Loucy (cell line): Measurements from ENCODE around the gene WWOX.

ENCODE experiments used
- EZH2phosphoT487 ChIP-seq: fragments of 200-600 bp; IDR thresholded peaks from 2 replicates; pipeline ENCODE4 v1.6.1; 2018; ENCODE audit warnings: antibody characterized with exemption, mild to moderate bottlenecking, moderate library complexity, borderline replicate concordance
- TF ChIP-seq, protein P1 (sequence below): fragments of 200-600 bp; sonication (generic); conservative IDR thresholded peaks from 2 replicates; pipeline ENCODE4 v1.5.1; 2014; ENCODE audit warnings: mild to moderate bottlenecking, antibody characterized with exemption, low read length

DNA sequence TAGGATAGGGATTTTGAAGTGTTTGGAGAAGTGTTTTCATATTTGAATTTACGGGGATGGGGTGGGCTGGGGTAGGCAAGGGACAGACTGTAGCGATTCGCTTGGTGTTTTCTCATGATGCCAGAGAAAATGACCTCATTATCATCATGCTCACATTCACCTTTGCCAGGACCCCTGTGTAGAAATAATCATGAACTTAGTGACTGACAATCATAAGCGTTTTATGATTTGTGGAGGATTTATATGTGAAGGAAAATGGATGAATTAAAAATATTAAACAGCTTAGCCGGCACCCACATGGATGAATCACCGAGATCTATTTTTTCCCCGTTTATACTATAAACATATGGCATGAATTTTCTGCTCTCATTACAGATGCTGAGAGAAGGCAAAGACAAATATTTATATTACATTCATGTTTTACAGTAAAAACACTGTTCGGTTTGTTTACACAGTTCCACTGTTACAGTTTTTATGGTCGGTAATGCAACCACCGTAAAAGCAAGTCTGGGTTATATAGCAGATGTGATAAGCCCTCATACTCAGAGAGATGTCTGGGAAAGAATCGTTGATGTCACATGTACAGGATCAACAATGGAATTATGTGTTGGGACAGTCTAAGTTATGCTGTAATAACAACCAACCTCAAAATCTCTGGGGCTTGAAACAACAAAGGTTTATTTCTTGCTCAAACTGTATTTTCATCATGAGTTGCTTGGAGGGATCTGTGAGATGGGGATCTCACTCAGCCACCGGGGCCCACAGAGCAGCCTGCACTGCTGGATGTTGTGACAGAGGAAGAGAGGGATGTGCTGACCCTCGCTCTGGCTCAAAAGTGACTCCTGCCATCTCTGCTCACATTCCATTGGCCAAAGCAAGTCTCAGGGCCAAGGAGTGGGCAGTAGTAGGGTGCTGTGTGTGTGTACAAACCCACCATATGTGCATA is 85.1 kb downstream of the WWOX start:
- TF ChIP-seq EZH2phosphoT487, result no peak
- TF ChIP-seq, protein P1, sequence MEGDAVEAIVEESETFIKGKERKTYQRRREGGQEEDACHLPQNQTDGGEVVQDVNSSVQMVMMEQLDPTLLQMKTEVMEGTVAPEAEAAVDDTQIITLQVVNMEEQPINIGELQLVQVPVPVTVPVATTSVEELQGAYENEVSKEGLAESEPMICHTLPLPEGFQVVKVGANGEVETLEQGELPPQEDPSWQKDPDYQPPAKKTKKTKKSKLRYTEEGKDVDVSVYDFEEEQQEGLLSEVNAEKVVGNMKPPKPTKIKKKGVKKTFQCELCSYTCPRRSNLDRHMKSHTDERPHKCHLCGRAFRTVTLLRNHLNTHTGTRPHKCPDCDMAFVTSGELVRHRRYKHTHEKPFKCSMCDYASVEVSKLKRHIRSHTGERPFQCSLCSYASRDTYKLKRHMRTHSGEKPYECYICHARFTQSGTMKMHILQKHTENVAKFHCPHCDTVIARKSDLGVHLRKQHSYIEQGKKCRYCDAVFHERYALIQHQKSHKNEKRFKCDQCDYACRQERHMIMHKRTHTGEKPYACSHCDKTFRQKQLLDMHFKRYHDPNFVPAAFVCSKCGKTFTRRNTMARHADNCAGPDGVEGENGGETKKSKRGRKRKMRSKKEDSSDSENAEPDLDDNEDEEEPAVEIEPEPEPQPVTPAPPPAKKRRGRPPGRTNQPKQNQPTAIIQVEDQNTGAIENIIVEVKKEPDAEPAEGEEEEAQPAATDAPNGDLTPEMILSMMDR, result no peak
